GM13976 (cell line): ENCODE measurements around the gene LRMDA.

Source experiments
- DNase-seq: peaks from one replicate; pipeline ENCODE4 v3.0.0; 2012; ENCODE audit warnings: low spot score
- in situ Hi-C: fragments of 300-500 bp; cut with MboI; formaldehyde crosslinking; loops from one replicate; pipeline ENCODE4 v1.12.0; 2022; ENCODE audit warnings: low sequenced_read_pairs, mixed read lengths, inconsistent platforms; ENCODE audit not compliant: unreplicated experiment
- TF ChIP-seq, protein P1 (sequence below): IDR thresholded peaks from 2 replicates; pipeline ENCODE4 v1.5.1; 2012; ENCODE audit warnings: borderline replicate concordance, mild to moderate bottlenecking; ENCODE audit not compliant: insufficient read depth; ENCODE audit errors: extremely low read depth, missing control alignments, control extremely low read depth

The LRMDA gene

DNA sequence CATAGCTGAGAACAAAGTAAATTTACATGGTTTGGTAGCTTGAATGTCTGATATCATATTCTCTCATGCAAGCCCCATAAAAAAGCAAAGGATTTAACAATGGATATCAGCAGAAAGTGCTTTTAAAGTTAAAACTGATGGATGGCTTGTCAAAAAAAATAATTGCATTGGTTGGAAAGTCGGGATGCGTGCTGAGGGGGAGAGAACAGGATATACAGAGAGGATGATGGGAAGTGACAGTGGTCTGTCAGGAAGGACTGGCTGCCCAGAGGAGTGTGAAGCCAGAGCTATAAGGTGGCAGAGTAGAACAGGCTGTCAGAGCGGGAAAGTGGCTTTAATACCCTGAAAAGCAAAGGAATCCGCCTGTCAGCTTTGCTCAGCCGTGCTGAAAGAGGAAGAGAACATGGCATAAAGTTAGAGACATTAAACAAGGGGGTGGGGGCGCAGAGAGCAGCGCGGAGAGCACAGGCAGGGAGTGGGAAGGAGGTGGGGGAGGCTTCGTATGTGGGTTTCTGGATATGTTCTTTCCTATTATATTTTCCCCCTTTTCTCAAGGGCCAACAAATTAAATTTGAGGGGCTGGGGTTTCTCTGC lies 493.0 kb downstream of the LRMDA start:
- TF ChIP-seq, protein P1, sequence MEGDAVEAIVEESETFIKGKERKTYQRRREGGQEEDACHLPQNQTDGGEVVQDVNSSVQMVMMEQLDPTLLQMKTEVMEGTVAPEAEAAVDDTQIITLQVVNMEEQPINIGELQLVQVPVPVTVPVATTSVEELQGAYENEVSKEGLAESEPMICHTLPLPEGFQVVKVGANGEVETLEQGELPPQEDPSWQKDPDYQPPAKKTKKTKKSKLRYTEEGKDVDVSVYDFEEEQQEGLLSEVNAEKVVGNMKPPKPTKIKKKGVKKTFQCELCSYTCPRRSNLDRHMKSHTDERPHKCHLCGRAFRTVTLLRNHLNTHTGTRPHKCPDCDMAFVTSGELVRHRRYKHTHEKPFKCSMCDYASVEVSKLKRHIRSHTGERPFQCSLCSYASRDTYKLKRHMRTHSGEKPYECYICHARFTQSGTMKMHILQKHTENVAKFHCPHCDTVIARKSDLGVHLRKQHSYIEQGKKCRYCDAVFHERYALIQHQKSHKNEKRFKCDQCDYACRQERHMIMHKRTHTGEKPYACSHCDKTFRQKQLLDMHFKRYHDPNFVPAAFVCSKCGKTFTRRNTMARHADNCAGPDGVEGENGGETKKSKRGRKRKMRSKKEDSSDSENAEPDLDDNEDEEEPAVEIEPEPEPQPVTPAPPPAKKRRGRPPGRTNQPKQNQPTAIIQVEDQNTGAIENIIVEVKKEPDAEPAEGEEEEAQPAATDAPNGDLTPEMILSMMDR, result no peak
- no peak for DNase-seq
- in situ Hi-C loops, result no loop called here

DNA sequence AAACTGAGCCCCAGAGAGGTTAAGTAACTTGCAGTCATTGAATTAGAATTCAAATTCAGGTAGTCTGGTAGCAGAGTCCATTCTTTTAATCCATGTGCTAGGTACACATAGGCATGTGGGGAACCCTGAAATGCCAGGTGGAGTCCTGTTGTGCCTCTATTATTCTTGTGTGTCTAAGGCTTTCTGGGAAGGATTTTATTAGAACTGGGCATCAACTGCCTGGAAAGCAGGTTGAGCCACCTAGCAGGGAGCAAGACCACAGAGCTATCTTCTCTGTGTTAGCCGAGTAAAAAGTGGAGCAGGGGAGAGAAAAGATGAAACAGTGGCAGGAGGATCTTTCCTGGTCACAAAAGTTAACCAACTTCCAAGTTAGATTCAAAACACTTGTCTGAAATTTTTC lies 494.6 kb downstream of the LRMDA start:
- in situ Hi-C loops, result no loop called here
- TF ChIP-seq, protein P1, result no peak
- DNase-seq, result no peak

DNA sequence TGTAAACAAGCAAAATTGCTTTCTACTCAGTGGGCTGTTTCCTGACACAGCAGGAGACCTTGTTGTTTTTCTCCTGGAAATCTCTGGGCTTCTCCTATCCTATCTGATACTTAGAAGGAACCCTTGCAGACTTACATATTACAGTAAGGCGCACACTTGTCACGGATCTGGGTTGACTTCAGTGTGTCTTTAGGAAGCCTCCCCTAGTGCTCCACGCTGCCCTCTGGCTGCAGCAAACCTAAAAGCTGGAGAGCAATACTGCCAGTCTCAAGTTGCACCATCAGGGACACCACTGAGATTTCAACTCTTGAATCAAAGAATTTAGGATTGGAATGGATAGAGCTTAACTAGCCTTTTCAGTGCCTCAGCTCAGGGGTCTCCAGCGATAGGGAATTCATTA lies 495.3 kb downstream of the LRMDA start:
- no peak for DNase-seq
- in situ Hi-C loops, result no loop called here
- TF ChIP-seq, protein P1, result no peak

DNA sequence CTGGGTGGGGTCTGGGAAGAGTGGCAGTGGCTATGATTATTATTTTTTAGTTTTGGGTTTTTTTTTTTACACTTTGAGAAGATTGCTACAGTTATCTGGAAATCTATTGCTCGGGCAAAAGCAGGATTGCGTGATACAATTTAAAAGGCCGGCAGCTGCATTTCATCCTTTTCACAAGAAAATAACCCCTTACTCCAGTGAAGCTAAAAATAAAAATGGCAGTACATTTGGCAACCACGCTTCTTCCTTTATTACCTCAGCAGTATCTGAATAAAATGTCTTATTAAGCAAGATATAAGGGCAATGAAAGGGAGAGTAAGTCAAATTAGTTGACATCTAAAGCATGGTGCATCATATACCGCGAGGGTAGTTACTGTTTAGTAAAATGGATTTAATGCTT lies 496.8 kb downstream of the LRMDA start:
- no peak for DNase-seq
- in situ Hi-C loops, result no loop called here
- TF ChIP-seq, protein P1, result no peak

DNA sequence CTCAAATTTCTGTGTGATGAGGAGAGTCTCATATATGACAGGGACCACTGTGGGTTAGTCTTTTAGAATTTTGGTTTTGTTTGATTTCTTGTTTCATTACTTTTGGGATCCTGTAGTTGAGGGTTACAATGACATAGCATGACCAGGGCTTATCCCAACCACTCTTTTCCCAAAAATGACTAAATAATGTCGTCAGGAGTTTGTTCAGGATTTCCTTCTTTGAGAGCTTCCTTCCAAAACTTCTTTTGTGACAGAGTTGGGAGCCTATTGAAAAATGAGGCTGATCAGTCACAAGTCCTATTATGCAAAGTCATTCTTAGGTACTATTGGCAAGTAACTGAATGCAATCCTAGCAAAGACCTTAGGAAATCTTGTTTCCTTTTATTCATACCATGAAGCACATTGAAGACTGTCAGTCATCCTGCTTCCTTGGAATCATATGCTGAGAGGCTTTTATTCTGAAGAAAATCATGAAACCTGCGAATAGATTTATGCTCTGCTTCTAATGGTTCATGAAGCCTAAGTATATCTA lies 498.3 kb downstream of the LRMDA start:
- DNase-seq, result no peak
- in situ Hi-C loops, result no loop called here
- TF ChIP-seq, protein P1, result no peak

DNA sequence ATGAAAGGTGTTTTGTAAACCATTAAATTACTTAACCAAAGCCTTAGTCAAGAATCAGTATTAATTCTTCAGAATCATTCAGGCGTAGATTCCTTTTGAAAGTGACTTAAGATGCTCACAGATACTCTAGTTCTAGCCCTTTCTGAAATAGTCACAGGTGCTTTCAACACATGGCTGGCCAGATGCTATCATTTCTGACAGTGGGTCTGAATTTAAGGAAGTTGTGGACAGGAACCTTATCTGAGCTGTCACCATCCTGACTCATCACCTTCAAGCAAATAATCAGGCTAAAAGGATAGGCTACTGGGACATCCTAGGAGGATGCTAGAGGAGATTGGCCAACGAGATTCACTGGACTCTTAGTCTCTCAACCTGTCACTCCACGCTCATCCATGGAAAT lies 501.5 kb downstream of the LRMDA start:
- TF ChIP-seq, protein P1, result no peak
- in situ Hi-C loops, result no loop called here
- no peak for DNase-seq
